Hypothalamus (tissue), 51 donors: ENCODE data around the gene ATG13.
"Not testable (repeated sequence)": the region's sequence is repeated elsewhere in the genome, so short reads cannot be mapped to it uniquely, and the experiment has no call there.

Experiments used
- DNase-seq, 51 donors: peaks; one replicate each; lab custom pipeline; 2025; lab: John Stamatoyannopoulos, UW

Gene ATG13

DNA sequence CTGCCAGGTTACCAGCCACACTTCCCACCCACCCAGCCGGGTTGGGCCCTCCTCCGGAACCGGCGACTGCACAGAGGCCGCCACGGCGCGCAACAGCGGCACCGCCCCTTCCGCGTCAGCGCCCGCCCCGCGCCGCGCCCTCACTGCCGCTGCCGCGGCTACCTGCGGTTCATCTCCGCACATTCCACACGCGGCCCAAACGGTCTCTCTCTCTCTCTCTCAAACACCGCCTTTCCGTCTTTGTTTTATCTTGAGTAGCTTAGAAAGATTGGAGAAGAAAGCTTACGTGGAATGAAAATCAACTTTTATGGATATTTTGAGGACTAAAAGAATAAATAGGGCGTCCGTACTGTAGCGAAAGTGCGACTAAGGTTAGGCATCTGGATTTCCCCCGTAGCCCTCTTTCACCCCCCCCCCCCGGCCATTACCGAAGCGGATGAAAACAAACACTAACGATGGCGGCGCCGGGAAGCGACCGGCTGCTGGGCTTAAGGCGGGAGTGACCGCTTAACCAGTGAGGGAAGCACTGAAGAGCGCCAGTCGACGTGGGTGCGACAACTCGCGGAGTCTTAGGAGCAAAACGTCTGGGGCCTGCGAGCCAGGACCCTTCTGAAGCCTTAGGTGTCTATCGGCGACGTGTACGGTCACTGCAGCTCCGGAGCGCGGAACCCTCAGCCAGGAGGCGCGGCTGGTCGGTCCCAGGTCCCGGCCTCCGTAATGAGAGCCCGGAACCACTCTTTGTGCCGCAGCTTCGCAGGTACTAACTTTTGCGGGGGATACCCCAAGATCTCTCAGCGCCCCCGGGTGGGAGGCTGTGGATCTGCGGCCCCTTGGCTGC lies at the start of gene ATG13, which contains the start of gene HARBI1:
Gene ATG13 (plus strand): TSS at position 420 of the 838 bp plus-strand sequence. CDS start 26,739 bp downstream, outside the sequence.
Gene HARBI1 (minus strand): TSS at position 94 of the 838 bp plus-strand sequence. CDS start 990 bp downstream, outside the sequence.
- DNase-seq = peak; percentile 20 to 97 (median 79)

DNA sequence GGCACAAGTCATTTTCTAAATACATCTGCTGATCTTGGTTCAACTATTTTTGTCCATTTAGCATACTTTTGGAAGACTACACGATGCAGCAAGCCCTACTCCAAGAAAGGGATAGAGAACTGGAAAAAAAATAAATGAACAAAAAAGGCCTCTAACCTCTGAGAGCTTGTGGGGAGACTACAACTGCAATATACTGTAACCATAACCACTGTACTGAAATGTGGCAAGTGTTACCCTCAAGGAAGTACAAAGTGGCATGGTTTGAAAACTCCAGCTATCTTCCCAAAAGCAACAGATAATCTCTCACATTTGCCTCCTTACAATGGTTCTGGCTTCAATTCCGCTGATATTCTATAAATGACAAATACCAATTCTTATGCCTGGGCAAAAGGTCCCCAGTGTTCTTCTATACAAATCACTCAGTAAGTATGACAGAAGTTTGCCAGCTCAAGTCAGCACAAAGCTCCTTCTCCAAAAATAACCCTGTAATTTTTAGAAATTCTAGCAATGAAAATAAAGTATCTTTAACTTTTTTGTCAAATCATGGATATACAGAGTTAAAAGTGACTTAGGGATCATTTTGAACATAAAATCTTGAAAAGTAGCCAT lies 46.5 kb upstream of the ATG13 start:
- DNase-seq = no peak

DNA sequence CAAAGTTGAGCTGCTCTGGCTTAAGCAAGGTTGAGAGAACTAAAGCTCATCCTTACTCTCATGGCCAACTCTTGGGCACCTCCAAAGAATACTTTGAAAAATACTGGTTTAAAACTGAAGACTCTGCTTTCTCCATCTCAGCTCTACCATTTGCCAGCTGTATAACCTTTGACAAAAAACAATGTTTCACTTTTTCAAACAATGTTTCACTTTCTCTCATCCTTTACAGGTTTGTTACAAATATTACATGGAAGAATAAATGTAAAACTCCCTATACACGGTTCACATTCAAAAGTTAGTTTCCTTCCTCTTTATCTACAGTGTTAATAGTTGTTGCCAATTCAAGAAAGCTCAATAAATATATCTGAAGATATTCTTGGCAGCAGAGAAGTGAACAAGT lies 42.7 kb upstream of the ATG13 start:
- DNase-seq = no peak

DNA sequence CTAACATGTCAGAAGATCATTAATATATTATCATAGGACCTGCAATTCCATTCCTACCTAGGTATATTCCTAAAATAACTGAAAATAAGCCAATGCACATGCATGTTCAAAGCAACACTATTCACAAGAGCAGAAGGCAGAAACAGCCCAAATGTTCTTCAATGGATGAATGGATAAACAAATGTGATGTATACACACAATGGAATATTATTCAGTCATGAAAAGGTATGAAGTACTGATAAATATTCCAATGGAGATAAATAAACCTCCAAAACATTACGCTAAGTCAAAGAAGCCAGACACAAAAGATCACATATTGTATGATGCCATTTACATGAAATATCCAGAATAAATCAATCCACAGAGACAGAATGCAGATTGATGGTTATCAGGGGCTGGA lies 40.3 kb upstream of the ATG13 start:
- DNase-seq = no peak

DNA sequence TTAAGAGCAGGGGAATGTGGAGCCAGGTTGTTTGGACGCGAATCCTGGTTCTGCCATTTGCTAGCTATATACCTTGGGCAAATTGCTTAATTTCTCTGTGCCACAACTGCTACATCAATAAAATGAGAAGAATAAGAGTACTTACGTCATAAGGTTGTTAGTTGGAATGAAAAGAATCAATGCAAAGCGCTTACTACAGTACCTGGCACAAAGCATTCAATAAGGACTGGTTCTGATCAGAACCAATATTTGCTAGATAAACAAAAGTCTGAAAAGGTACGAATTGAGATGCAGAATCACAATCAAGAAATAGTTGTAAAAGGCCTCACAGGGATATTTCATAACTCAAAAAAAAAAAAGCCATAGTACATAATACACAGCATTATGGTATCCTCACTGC lies 34.8 kb upstream of the ATG13 start:
- DNase-seq = no peak

DNA sequence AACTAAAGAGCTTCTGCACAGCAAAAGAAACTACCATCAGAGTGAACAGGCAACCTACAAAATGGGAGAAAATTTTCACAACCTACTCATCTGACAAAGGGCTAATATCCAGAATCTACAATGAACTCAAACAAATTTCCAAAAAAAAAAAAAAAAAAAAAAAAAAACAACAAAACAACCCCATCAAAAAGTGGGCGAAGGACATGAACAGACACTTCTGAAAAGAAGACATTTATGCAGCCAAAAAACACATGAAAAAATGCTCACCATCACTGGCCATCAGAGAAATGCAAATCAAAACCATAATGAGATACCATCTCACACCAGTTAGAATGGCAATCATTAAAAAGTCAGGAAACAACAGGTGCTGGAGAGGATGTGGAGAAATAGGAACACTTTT lies 33.8 kb upstream of the ATG13 start:
- not testable (repeated sequence) for DNase-seq

DNA sequence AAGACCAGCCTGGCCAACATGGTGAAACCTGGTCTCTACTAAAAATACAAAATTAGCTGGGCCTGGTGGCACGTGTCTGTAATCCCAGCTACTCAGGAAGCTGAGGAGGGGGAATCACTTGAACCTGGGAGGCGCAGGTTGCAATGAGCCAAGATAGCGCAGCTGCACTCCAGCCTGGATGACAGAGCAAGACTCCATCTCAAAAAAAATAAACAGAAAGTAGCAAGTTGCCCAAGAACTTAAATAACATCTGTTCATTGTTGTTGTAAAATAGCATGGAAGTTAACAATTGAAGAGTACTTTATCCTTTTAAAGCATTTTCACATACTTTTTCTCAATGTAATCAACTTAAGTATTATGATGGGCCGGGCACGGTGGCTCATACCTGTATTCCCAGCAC lies 29.2 kb upstream of the ATG13 start:
- DNase-seq = no peak

DNA sequence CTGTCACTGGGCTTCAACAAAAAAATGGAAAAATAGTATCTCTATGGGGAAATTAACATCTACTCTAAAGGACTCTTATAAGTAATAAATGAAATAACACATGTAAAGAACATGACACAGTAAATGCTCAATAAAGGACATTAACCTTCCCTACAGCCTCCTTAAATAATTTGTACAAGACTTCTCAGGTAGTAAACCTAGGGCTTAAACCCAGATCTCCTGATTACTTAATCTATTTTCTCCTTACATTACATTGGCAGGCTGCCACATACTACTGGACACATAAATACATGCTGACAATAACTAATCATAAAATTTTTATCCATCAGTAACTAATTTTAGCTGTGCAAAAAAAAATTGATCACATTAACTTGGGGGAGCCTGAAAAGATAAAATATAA lies 28.4 kb upstream of the ATG13 start:
- DNase-seq = no peak

DNA sequence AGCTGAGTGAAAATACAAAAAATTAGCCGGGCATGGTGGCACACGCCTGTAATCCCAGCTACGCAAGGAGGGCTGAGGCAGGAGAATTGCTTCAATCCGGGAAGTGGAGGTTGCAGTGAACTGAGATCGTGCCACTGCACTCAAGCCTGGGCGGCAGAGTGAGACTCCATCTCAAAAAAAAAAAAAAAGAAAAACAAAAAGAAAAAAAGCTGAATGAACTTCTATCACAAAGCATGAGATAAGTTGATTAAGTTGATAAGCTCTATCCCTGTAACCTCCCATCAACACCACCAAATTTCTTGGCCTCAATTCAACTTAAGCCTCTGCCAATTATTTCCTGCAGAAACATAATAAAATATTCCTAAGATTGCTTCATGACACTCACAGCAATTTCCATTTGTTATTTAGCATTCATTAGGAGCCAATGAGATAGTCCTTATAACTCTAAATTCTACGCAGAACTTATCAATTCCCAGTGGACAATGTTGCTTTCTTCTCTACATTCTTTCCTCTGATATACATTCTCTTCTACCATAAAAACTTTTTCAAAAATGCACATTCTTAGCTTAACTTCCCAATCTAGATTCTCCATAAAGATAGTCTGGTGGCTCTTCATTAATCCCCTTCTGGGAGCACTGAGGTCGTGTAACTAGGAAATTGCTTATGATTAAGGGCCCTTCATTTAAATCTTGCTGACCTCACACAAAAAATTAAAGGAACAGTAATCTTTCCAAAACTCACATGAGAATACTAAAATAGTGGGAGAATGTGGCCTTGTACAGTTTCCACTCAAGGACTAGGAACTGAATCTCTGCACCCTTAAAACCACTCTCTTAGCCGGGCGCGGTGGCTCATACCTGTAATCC lies 26.4 kb upstream of the ATG13 start:
- no peak for DNase-seq

DNA sequence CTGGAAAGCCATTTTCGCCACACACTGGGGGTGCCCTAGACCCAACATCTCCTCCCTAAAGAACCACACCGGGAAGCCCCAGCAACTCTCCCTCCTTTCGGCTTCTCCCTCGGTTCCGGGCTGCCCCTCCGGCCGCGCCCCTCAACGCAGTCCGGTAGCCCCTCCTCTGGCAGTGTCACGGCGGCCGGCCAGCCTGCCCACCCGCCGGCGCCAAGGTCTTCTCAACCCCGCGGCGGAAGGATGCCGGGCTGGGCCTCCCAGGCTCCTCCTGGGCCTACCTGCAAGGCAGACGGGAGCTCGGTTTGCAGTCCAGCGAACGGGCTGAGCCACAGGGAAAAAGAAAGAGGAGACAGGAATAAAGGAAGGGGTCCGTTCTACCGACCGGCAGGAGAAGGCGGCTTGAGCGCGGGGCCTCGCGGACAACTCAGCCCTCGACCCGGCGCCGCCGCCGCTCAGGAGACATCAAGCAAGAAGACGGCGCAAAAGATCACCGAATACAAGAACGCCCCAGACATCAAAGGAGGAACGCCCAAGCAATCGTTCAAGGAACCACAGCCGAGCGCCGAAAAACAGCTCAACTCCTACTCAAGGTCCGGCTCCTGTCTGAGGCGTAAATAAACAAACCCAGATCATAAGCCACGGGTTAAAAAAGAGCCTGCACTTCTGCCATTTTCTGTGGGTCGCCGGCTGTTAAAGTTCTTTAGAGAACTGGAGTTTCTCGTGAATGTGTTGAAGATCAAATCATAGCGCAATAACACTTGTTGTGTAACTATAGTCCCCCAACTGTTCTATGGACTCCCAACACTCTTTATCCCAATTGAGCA lies 23.6 kb upstream of the ATG13 start, which contains the start of gene AMBRA1:
Gene AMBRA1 (minus strand): TSS at position 474 of the 824 bp plus-strand sequence. CDS start 45,643 bp downstream, outside the sequence.
- DNase-seq = peak; percentile 20 to 94 (median 79)

DNA sequence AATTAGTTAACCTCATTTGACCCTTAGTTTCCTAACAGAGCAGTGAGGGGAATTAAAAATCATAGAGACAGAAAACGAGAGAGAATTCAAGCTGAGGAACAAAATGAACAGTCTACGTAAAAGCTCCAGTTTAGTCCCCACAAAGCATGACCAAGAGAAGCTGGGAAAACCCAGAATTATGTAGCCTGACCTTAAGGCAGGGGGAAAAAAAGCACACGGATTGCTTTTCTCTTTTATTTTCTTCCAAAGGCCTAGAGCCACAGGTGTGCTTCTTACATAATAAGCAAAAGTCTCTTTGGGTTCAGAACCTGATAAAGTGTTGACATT lies 23.0 kb upstream of the ATG13 start:
- DNase-seq = no peak

DNA sequence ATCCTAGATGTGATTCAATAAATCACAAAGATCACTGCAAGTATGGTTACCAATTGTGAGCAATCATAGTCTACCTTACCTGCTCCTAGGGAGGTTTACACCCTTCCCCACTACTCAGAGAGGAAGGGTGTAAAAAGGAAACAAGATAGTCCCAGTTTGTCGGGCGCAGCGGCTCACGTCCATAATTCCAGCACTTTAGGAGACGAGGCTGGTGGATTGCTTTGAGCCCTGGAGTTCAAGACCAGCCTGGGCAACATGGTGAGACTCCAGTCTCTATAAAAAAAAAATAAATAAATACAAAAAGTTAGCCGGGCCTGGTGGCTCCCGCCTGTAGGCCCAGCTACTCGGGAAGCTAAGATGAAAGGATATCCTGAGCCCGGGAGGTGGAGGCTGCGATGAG lies 22.6 kb upstream of the ATG13 start:
- no peak for DNase-seq

DNA sequence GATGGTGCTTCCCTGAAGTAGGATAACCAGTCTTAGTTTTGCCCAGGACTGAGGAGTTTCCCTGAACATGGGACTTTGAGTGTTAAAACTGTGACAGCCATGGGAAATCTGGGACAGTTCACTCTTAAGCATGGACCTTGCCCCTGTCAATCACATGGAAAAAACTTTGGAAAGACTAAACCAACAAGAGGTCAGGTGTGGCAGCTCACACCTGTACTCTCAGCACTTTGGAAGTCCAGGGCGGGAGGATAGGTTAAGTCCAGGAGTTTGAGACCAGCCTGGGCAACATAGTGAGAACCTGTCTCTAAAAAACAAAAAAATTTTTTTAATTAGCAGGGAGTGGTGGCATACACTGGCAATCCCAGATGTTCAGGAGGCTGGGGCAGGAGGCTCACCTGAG lies 20.2 kb upstream of the ATG13 start:
- no peak for DNase-seq

DNA sequence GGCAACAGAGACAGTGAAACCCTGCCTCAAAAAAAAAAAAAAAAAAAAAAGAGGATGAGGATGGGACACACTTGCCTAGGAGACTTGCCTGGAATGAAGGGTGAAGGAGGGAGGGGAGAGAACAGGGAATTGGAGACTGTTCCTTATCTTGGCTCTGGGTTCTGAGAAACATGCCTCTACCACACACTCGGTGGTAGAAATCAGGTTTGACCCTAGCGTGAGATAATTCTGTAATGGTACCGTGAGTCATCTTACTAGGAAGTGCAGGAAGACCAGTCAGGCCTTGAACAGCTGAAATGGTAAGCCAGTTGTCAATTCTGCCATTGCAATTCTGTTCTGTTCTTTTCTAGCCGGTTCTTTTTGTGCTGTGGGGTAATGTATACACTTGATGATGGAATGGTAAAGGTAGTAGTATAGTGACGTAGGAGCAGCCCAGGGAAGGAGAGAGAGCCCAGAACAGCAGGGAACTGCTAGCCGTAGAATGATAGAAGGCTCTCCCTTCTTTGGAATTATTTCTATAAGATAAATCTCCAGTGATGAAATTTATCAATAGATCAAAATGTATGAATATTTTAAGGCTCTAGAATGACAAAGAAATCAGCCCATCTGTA lies 19.6 kb upstream of the ATG13 start:
- no peak for DNase-seq

DNA sequence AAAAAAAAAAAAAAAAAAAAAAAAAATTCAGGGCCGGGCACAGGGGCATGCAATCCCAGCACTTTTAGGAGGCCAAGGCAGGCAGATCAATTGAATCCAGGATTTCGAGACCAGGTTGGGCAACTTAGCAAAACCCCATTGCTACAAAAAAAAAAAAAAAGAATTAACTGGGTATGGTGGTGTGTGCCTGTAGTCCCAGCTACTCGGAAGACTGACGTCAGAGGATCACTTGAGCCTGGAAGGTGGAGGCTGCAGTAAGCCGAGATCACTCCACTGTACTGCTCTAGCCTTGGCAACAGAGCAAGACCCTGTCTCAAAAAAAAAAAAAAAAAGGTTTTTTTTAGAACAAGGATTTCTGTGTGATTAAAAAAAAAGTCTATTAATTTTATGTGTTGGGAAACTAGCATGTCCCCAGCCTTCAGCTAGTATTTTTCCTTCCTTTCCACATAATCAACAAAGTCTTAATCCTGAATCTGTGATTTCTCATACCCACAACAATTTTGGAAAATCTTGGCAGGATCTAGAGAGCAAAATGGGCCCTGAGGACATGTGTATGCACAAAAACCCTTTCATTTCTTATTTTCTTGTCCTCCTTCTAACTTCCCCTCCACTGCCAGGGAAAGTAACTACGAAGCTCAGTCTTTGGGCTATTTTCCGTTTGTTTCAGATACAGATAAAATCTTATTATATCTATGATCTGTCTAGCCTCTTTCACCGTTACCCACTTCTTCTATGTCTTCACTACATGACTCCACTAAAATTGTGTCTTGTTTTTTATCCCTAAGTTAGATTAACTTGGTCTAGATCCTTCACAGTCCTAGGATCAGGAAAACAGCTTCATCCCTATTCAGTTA lies 17.8 kb upstream of the ATG13 start:
- no peak for DNase-seq

DNA sequence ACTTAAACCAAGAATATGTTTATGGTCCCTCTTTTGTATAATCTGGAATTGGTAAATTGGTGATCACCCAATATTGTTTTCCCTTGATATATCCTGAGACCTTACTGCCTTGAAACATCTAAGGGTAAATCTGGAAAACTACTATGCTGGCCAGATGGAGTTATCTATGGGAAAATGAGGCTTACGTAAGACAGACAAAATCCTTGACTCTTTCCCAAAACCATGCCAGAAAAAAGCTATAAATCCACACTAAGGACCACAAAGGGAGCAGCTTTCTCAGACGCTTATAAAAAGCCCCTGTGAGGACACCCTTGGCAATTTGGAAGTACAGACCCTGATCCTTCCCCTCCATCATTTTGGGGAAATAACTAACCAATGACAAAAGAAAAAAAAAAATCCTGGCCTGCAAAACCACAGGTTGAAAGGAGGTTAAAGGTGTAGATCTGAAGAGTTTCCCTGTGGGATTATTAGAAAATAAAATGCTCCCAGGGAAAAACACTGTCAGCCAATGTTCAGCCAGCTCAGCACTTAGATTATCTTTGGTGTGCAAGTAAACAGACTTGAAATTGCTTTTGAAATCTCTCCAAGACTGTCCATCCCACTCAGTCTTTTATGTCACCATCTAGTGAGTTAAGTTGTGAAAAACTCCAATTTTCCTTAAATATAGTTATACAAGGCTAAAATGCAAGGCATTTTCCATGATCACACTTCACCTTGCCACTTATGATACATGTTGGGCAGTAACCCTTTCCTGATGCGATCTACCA lies 17.0 kb upstream of the ATG13 start:
- DNase-seq = no peak

DNA sequence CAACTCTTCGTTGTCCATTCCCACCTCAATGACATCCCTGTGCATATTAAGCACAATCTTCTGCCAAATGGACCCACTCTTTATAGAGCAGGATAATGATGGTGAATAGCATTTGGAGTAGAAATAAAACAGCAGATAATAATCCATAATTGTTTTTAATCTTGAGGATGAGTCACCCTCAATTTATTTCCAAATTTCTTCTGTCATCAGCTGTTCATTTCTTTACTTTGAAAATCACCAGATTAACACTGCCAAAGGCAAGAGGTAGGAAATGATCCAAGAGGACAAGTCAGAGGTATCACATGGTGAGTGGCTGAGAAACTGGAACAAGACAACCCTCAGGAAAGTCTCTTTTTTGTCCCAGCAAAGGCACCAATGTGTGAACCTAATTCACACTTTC lies 16.2 kb upstream of the ATG13 start:
- peak in 1 of 51 donors; percentile 34 for DNase-seq

DNA sequence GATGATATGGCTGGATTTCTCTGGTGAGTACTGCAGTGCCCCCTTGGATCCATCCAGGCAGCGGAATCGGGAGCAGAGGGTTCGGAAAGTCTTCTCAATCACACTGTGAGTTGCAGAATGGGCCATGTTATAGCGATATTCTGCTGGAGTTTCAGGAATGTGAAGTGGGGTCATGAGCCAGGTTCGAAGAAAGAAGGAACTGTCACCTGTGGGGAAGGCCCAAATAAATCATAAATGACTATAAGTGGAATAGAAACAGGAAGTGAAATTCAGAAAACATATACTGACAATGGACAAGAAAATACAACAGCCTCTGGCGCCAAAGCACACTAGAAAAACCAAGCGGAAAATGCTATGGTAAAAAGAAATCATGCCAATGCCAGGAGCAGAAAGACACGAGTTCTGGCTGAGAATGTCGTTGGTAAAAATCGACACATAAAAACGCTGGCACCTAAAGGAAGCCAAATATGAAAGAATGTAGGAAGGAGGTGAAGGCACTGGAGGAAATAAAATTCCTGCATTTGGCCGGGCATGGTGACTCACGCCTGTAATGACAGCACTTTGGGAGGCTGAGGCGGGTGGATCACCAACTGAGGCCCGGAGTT lies 13.5 kb upstream of the ATG13 start:
- DNase-seq = no peak
